SK-N-SH treated with all-trans-retinoic acid at 6 μM for 48 hours (cell line): ENCODE measurements around the gene CLSTN2.

Experiments
- ATAC-seq: fragments of 200-7000 bp; cut with Tn5 transposase; 3 replicates; pipeline ENCODE4 v1.9.1; 2020; ENCODE audit warnings: mild to moderate bottlenecking, moderate library complexity
- ARNTL ChIP-seq: fragments of 450-650 bp; formaldehyde crosslinking; IDR thresholded peaks from 2 replicates; pipeline ENCODE4 v1.5.0; 2020; ENCODE audit warnings: low read depth, mild to moderate bottlenecking, moderate library complexity, borderline replicate concordance
- BACH2 ChIP-seq: fragments of 250-450 bp; sonication (Bioruptor Pico); IDR thresholded peaks from 2 replicates; pipeline ENCODE4 v1.9.0; 2021; ENCODE audit warnings: mild to moderate bottlenecking, borderline replicate concordance
- CSDC2 ChIP-seq: fragments of 250-450 bp; sonication (Bioruptor Pico); IDR thresholded peaks from 2 replicates; pipeline ENCODE4 v1.5.0; 2020; ENCODE audit warnings: mild to moderate bottlenecking, moderate library complexity
- ESRRG ChIP-seq: fragments of 250-450 bp; sonication (Bioruptor Pico); IDR thresholded peaks from 2 replicates; pipeline ENCODE4 v1.6.1; 2021; ENCODE audit warnings: mild to moderate bottlenecking
- GLIS3 ChIP-seq: fragments of 250-450 bp; sonication (Bioruptor Pico); IDR thresholded peaks from 2 replicates; pipeline ENCODE4 v1.5.0; 2020; ENCODE audit warnings: mild to moderate bottlenecking, moderate library complexity
- ISL1 ChIP-seq: fragments of 250-450 bp; sonication (Bioruptor Pico); IDR thresholded peaks from 2 replicates; pipeline ENCODE4 v2.1.2; 2022; ENCODE audit warnings: mild to moderate bottlenecking, moderate library complexity
- OSR1 ChIP-seq: fragments of 250-450 bp; sonication (Bioruptor Pico); IDR thresholded peaks from 2 replicates; pipeline ENCODE4 v1.8.0; 2022; ENCODE audit warnings: moderate library complexity, mild to moderate bottlenecking, inconsistent platforms
- PPARA ChIP-seq: fragments of 250-450 bp; sonication (Bioruptor Pico); IDR thresholded peaks from 2 replicates; pipeline ENCODE4 v1.5.0; 2020; ENCODE audit warnings: mild to moderate bottlenecking, borderline replicate concordance
- RARB ChIP-seq: fragments of 250-450 bp; sonication (Bioruptor Pico); IDR thresholded peaks from 2 replicates; pipeline ENCODE4 v1.8.0; 2021; ENCODE audit warnings: mild to moderate bottlenecking, moderate library complexity
- SNAI2 ChIP-seq: fragments of 250-450 bp; sonication (Bioruptor Pico); IDR thresholded peaks from 2 replicates; pipeline ENCODE4 v1.5.0; 2020; ENCODE audit warnings: mild to moderate bottlenecking, moderate library complexity
- TOX ChIP-seq: fragments of 250-450 bp; sonication (Bioruptor Pico); IDR thresholded peaks from 2 replicates; pipeline ENCODE4 v1.8.0; 2021; ENCODE audit warnings: mild to moderate bottlenecking, moderate library complexity, borderline replicate concordance
- ZC3H10 ChIP-seq: fragments of 250-450 bp; sonication (Bioruptor Pico); IDR thresholded peaks from 2 replicates; pipeline ENCODE4 v1.5.1; 2021; ENCODE audit warnings: mild to moderate bottlenecking, moderate library complexity
- ZFP3 ChIP-seq: fragments of 250-450 bp; sonication (Bioruptor Pico); IDR thresholded peaks from 2 replicates; pipeline ENCODE4 v1.5.0; 2020; ENCODE audit warnings: mild to moderate bottlenecking, moderate library complexity
- ZFP30 ChIP-seq: fragments of 450-650 bp; formaldehyde crosslinking; IDR thresholded peaks from 2 replicates; pipeline ENCODE4 v1.5.0; 2022; ENCODE audit warnings: mild to moderate bottlenecking, moderate library complexity
- ZNF565 ChIP-seq: fragments of 450-650 bp; formaldehyde crosslinking; conservative IDR thresholded peaks from 2 replicates; pipeline ENCODE4 v1.5.0; 2020; ENCODE audit warnings: low read depth, mild to moderate bottlenecking, moderate library complexity
- ZNF70 ChIP-seq: fragments of 450-650 bp; formaldehyde crosslinking; IDR thresholded peaks from 2 replicates; pipeline ENCODE4 v1.5.0; 2020; ENCODE audit warnings: mild to moderate bottlenecking, moderate library complexity
- ZNF8 ChIP-seq: fragments of 450-650 bp; formaldehyde crosslinking; IDR thresholded peaks from 2 replicates; pipeline ENCODE4 v1.5.0; 2020; ENCODE audit warnings: mild to moderate bottlenecking, moderate library complexity
- TF ChIP-seq, protein P1 (sequence below): fragments of 250-450 bp; sonication (Bioruptor Pico); IDR thresholded peaks from 2 replicates; pipeline ENCODE4 v1.5.0; 2020; ENCODE audit warnings: mild to moderate bottlenecking, moderate library complexity
- TF ChIP-seq, protein P2 (sequence below): fragments of 250-450 bp; sonication (Bioruptor Pico); IDR thresholded peaks from 2 replicates; pipeline ENCODE4 v1.5.1; 2021; ENCODE audit warnings: mild to moderate bottlenecking, moderate library complexity
- TF ChIP-seq, protein P3 (sequence below): fragments of 250-450 bp; sonication (Bioruptor Pico); IDR thresholded peaks from 2 replicates; pipeline ENCODE4 v1.5.1; 2020; ENCODE audit warnings: low read depth, mild to moderate bottlenecking, moderate library complexity
- TF ChIP-seq, protein P4 (sequence below): fragments of 250-450 bp; sonication (Bioruptor Pico); IDR thresholded peaks from 2 replicates; pipeline ENCODE4 v1.8.0; 2021; ENCODE audit warnings: low read depth, mild to moderate bottlenecking, moderate library complexity, borderline replicate concordance
- TF ChIP-seq, protein P5 (sequence below): fragments of 250-450 bp; sonication (Bioruptor Pico); IDR thresholded peaks from 2 replicates; pipeline ENCODE4 v1.8.0; 2020; ENCODE audit warnings: mild to moderate bottlenecking, moderate library complexity, borderline replicate concordance

Gene CLSTN2

DNA sequence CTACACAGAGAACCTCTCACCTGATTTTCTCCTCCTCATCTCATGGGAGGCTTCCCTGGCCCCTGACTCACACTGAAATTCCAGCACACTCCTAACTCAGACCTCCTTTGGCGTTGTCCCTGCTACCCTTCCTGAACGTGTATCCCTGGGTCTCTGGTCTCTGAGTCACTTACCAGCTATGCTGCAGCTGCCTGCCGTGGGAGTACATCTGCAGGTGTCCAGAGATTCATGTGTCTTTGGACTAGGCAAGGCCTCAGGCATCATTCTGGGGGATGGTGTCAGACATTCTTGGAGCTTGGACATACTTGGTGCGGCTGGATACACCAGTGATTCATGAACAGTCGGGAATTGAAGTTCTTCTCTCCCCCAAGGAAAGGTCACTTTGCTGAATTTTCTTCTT, 594.1 kb downstream of the CLSTN2 start:
- ATAC-seq, result no peak
- TF ChIP-seq, protein P1, sequence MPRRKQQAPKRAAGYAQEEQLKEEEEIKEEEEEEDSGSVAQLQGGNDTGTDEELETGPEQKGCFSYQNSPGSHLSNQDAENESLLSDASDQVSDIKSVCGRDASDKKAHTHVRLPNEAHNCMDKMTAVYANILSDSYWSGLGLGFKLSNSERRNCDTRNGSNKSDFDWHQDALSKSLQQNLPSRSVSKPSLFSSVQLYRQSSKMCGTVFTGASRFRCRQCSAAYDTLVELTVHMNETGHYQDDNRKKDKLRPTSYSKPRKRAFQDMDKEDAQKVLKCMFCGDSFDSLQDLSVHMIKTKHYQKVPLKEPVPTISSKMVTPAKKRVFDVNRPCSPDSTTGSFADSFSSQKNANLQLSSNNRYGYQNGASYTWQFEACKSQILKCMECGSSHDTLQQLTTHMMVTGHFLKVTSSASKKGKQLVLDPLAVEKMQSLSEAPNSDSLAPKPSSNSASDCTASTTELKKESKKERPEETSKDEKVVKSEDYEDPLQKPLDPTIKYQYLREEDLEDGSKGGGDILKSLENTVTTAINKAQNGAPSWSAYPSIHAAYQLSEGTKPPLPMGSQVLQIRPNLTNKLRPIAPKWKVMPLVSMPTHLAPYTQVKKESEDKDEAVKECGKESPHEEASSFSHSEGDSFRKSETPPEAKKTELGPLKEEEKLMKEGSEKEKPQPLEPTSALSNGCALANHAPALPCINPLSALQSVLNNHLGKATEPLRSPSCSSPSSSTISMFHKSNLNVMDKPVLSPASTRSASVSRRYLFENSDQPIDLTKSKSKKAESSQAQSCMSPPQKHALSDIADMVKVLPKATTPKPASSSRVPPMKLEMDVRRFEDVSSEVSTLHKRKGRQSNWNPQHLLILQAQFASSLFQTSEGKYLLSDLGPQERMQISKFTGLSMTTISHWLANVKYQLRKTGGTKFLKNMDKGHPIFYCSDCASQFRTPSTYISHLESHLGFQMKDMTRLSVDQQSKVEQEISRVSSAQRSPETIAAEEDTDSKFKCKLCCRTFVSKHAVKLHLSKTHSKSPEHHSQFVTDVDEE (CRISPR knock-in tag), result no peak
- TF ChIP-seq PPARA (CRISPR knock-in tag) (no peak), ZC3H10 (CRISPR knock-in tag) (no peak), ESRRG (CRISPR knock-in tag) (no peak), ZNF70 (CRISPR knock-in tag) (no peak), SNAI2 (CRISPR knock-in tag) (no peak), ARNTL (no peak), ZFP3 (CRISPR knock-in tag) (no peak), RARB (CRISPR knock-in tag) (no peak), GLIS3 (no peak), ZNF8 (CRISPR knock-in tag) (no peak), ZFP30 (no peak), OSR1 (CRISPR knock-in tag) (no peak), BACH2 (CRISPR knock-in tag) (no peak)
- TF ChIP-seq, protein P2, sequence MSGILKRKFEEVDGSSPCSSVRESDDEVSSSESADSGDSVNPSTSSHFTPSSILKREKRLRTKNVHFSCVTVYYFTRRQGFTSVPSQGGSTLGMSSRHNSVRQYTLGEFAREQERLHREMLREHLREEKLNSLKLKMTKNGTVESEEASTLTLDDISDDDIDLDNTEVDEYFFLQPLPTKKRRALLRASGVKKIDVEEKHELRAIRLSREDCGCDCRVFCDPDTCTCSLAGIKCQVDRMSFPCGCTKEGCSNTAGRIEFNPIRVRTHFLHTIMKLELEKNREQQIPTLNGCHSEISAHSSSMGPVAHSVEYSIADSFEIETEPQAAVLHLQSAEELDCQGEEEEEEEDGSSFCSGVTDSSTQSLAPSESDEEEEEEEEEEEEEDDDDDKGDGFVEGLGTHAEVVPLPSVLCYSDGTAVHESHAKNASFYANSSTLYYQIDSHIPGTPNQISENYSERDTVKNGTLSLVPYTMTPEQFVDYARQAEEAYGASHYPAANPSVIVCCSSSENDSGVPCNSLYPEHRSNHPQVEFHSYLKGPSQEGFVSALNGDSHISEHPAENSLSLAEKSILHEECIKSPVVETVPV (CRISPR knock-in tag), result no peak
- TF ChIP-seq, protein P3, sequence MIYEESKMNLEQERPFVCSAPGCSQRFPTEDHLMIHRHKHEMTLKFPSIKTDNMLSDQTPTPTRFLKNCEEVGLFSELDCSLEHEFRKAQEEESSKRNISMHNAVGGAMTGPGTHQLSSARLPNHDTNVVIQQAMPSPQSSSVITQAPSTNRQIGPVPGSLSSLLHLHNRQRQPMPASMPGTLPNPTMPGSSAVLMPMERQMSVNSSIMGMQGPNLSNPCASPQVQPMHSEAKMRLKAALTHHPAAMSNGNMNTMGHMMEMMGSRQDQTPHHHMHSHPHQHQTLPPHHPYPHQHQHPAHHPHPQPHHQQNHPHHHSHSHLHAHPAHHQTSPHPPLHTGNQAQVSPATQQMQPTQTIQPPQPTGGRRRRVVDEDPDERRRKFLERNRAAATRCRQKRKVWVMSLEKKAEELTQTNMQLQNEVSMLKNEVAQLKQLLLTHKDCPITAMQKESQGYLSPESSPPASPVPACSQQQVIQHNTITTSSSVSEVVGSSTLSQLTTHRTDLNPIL (CRISPR knock-in tag), result no peak

DNA sequence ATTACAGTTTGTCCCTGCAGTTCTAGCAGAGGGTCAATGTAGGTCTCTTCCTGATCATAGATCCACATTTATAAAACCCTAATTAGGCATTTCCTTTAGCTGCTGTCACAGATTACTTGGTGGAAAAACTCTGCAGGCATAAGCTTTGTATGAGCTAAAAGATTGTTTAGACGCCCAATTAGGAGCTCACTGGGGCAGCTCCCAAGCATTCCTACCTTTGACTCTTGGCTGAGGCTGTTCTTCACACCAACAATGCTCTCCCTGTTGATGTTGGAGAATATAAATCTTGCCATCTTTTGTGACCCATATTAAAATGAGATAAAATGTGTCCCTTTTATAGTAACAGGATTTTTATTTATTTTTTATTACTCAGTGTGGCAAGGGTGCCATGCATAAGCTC, 594.6 kb downstream of the CLSTN2 start:
- TF ChIP-seq ZFP3 (CRISPR knock-in tag) (no peak), GLIS3 (no peak), ZNF70 (CRISPR knock-in tag) (no peak), CSDC2 (CRISPR knock-in tag) (no peak), ISL1 (CRISPR knock-in tag) (no peak), SNAI2 (CRISPR knock-in tag) (no peak), BACH2 (CRISPR knock-in tag) (no peak), RARB (CRISPR knock-in tag) (no peak), TOX (CRISPR knock-in tag) (no peak), PPARA (CRISPR knock-in tag) (no peak), ZC3H10 (CRISPR knock-in tag) (no peak)
- TF ChIP-seq, protein P3 (CRISPR knock-in tag), result no peak
- TF ChIP-seq, protein P4, sequence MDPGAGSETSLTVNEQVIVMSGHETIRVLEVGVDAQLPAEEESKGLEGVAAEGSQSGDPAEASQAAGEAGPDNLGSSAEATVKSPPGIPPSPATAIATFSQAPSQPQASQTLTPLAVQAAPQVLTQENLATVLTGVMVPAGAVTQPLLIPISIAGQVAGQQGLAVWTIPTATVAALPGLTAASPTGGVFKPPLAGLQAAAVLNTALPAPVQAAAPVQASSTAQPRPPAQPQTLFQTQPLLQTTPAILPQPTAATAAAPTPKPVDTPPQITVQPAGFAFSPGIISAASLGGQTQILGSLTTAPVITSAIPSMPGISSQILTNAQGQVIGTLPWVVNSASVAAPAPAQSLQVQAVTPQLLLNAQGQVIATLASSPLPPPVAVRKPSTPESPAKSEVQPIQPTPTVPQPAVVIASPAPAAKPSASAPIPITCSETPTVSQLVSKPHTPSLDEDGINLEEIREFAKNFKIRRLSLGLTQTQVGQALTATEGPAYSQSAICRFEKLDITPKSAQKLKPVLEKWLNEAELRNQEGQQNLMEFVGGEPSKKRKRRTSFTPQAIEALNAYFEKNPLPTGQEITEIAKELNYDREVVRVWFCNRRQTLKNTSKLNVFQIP, result no peak
- no peak for ATAC-seq

DNA sequence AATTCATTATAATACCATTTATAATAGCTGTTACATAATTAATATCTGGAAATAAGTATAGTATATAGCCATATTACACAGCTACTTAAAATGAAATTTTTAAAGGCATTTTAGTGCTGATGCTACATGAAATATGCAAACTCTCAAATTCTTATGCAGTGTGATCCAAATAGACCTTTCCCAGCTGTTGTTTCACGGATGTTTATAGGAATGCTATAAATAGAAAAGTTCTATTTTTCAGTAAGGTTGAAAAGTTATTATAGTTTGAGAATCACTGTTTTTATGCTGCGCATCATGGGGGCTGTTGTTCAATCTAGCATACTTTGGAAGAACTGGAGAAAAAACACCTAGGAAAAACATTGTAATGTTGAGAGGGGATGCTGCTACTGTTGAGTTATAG, 595.1 kb downstream of the CLSTN2 start:
- ATAC-seq, result no peak
- TF ChIP-seq, protein P5, sequence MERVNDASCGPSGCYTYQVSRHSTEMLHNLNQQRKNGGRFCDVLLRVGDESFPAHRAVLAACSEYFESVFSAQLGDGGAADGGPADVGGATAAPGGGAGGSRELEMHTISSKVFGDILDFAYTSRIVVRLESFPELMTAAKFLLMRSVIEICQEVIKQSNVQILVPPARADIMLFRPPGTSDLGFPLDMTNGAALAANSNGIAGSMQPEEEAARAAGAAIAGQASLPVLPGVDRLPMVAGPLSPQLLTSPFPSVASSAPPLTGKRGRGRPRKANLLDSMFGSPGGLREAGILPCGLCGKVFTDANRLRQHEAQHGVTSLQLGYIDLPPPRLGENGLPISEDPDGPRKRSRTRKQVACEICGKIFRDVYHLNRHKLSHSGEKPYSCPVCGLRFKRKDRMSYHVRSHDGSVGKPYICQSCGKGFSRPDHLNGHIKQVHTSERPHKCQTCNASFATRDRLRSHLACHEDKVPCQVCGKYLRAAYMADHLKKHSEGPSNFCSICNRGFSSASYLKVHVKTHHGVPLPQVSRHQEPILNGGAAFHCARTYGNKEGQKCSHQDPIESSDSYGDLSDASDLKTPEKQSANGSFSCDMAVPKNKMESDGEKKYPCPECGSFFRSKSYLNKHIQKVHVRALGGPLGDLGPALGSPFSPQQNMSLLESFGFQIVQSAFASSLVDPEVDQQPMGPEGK, result no peak
- TF ChIP-seq ESRRG (CRISPR knock-in tag) (no peak), ZNF565 (CRISPR knock-in tag) (no peak)
- TF ChIP-seq, protein P2 (CRISPR knock-in tag), result no peak
- TF ChIP-seq, protein P4, result no peak
